GM19438 (cell line): ENCODE results near the gene ZNF521.
"Not testable (repeated sequence)": the region's sequence is repeated elsewhere in the genome, so short reads cannot be mapped to it uniquely, and the experiment has no call there.

Experiments
- ATAC-seq: cut with Tn5 transposase; IDR thresholded peaks from one replicate; pipeline ENCODE4 v1.9.1; 2021; ENCODE audit warnings: low read depth; ENCODE audit not compliant: unreplicated experiment

The ZNF521 gene

DNA sequence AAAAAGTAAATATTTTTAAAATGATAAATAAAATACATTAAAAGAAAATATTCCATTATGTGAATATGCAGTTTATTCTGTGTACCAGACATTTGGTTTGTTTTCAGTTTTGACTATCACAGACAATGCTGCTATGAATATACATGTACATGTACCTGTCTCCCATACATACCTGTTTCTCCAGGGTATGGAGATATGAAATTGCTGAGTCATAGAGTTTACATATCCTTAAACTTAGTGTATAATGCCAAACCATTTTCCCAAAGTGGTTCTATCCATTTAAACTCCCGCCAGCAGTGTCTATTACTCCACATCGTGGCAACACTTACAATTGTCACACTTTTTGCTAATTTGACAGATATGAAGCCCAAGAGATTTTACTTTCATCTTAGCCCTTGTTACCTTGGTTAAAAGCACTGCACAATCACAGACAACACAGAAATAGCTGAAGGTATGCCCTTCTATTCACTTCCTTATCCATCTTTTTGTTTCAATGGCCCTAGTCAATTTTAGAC lies 56.3 kb downstream of the ZNF521 start:
- no peak for ATAC-seq

DNA sequence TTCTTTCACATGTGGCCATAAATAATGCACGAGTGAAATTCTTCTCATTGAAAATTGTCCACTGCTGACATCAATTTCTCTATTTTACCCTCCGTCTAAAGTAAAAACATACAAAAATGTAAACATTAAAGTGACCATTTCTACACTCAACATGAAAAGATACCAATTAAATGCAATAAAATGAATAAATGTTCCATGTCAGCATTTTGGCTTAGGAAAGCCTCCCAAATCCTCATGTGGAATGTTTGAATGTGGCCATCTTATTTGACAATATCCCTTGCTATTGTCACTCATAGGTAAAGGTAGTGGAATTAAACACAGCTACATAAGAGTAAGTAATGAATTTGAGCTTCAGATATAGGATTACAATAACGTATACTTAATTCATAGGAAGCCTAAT lies 60.8 kb downstream of the ZNF521 start:
- ATAC-seq, result no peak

DNA sequence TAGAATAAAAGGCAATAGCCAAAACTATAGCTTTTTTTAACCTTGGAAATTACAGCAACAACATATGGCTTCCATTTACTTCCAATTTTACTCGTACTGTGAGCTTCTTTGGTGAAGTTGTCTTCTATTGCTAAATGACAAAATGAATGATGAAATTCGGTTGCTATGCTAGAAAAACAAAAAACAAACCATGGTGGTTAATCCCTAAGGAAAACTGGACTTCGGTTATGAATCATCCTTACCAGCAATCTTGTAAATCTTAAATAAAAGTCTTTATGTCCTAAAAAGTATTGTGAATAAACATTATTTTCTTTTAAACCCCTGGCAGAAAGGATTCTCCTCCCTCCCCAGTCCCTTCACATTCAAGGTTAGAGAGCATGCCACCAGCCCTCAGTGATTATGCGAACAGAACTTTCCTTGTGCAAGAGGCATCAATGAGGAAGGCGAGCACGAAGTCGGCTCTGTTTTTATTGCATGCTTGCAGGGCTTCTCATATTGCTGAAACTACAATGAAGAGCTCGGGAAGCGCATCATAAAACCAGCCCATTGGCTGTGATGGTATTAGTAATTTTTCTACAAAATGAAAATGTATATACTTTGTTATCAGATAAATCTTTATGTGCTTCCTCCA lies 62.9 kb downstream of the ZNF521 start:
- ATAC-seq, result no peak

DNA sequence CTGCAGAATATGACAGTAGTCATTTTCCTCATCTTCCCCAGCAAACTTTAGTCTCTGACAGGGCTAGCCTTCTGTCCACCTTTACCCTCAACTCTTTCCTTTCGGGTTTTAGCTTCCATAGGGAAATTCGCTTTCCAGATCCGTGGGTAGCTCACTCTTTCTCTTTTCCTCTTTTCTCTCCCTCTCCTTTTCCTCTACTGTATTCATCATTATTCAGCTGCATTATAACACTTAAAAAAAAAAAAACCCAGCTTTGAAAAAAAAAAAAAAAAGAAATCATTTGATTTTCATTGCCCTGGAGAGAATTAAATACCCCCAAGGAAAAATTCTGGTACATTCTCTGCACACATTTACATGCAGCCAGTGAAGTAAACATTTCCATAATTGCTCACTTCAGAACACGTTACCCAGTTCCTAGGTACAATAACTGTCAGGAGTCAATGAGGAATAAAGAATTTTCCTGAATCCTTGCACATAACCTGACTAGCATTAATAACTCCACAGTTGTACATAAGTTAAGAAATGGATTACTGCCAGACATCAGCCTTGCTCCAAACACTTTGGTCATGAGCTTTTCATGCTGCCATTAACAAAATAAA lies 63.5 kb downstream of the ZNF521 start:
- no peak for ATAC-seq

DNA sequence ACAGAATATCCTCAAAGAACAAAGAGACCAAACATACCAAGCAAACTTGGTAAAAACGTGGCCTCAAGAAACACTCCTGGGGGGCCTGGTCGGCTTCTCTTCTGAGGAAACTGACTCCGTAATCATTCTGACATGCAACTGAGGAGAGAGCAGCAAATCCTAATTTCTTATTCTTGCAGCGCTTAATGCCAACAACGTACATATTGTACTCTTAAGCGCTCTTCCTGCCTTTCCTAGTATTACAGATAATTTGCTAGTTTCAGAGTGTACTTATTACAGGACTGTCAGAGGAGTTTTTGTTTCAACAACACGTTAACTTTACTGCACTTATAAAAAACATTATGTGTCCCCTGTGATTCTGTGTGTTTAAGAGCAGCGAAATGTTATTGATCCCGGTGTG lies 64.9 kb downstream of the ZNF521 start:
- no peak for ATAC-seq

DNA sequence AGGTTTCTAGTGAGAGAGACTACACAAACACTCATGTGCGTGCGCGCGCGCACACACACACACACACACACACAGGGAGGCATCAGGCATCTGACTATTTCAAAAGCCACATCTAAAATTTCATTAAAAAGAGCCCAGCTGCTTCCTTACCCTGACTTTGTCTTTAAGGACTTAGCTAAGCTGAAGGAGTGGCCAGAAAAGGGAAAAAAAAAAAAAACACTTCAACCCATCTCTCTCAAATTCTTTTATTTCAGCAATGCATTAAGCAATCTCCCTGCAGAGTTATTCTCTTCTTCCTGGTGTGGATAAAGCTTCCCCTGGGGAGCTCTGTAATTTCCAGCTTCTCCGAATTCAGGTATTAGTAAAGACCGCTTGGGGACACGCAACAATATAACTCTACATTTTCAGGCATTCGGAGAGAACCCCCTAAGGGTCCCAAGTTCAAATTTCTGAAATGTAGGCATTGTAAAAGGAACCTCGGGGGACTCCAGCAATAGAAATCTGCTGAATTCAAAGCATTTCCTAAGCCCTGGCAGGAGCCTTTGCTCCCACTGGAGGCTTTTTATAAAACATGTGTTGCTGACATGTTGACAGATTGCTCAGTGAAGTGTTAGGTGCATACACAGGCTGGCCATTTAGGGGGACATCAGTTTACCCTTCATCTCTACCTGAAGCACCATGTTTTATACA lies 67.0 kb downstream of the ZNF521 start:
- no peak for ATAC-seq

DNA sequence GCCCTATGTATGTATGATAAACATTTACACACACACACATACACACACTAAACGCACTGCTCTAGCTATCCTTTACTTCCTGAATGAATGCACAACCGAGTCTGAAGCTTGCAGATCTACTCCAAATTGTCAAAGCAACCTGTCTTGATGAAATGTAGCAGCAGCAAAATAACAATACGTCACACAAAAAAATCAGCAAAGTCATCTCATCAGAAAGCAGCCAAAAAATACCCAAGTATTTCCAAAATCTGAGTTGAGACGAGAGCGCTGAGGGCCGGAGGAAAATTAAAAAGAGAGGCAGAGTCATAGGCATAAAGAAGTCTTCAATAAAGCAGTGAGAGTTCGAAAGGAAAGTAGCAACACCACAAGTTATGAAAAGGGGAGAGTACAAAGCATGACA lies 67.7 kb downstream of the ZNF521 start:
- no peak for ATAC-seq

DNA sequence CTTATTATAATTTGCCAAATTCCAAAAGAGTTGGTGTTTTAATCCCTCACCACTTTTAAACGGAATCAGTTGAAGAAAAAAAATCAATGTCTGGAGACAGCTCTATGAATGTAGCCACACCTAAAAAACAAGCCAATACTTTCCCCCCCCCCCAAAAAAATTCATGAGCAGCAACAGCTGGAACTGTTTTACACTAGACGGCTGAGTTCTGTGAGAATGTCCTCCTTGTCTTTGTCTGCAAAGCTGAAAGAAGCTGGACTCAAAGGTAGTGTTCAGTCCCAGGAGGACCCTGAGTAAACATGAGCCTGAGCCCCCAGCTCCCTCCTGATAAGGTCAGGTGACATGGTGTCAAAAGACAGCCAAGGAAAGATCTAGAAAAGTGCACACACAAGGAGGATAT lies 68.2 kb downstream of the ZNF521 start:
- no peak for ATAC-seq

DNA sequence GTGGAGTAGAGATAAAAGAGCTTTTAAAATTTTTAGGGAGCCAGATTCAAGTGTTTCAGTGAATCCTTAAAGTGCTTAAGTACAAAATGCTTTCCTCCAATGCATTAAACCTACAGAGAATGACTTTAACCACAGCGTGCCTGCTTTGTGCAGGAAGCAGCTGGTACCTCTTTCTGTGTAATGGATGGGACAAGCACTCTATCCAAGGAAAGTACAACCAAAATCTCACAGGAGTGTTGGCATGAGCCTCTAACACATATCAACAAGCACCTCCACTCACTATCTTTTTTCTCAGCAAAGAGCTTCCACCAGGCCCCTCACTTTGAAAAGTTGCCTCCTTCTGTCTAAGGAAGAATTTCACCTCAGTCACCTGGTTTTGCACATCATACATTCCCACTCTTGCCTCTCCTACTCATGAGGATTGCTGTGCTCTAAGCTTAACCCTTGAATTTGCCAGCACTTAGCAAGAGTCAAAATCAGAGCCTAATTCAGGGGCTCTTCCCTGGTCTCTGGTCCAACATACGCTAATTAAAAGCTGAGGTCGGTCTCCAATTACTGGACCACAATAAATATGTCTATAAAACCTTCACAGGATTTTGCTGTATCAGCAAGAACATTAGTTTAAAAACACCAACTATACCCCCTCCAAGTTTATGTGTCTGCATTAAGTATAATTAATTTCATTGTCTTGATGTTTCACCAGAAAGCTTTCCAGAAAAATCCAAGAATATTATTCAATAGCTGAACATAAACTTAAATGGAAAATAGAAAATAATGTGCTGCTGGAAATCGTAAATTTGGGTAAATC lies 68.9 kb downstream of the ZNF521 start:
- no peak for ATAC-seq

DNA sequence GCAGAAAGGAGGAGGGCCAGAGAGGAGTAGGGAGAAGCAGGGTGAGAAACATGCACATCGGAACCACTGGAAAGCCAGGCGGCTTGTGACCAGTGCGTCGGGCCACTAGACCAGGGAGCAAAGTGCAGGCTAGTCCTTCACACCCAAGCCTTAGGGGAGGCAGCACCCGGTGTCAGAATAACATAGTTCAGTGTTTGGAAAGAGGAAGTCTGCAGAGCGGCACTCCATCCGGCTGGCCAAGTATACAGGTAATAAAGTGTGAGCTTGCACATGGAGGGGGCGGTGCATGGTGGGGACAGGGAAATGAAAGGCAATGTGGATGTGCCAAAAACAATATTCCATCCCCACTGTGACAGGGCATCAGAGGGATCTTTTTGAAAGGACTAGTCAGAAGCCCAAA lies 69.7 kb downstream of the ZNF521 start:
- ATAC-seq, result no peak

DNA sequence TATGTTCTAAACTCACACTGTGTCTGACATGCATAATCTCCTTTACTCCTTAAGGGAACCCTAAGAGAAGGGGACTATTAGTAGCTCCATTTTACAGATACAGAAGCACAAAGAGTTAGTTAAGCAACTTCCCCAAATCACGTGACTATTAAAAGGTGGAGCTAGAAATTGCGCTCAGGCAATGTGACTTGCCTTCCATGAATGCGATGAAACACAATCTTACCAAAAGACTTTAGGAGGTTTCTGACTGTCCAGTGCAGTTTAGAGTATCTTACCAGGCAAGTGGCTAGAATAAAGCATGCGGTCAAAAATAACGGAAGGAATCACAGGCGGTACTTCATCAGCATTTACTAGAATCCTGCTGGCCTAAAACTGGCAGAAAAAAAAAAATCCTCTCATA lies 70.4 kb downstream of the ZNF521 start:
- ATAC-seq, result no peak

DNA sequence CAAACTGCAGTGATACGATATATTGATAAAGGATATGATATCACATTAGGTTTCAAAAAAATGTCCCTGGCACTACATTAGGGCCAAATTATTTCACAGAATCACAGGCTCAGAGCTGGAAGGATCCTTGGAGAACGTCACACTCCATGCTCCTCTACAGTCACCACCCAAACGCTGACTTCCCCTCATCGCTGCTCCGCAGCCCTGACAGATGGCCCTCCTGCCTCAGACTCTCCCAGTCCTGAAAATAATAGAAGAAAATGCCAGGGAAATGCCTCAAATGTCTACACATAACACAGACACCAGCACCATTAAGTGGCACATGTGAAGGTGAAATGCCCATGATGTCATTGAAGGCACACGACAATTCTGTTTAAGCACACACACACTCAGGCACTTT lies 72.0 kb downstream of the ZNF521 start:
- ATAC-seq, result no peak

DNA sequence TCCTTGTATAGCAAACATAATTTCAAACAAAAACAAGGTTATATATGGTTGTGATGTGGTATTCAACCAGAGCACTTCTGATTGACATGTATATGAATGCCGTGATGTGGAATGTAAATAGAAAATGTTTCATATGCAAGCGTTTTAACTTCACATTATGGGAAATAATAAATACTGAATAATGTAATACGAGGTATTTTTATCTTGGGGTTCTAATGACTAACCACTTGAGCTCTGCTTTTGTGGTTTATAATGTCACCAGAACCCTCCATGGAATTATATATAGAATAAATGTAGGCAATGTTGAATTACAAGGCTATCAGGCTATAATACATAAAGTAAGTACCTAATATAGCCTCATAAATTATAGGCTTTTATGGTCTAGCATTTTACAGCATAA lies 72.4 kb downstream of the ZNF521 start:
- ATAC-seq, result no peak

DNA sequence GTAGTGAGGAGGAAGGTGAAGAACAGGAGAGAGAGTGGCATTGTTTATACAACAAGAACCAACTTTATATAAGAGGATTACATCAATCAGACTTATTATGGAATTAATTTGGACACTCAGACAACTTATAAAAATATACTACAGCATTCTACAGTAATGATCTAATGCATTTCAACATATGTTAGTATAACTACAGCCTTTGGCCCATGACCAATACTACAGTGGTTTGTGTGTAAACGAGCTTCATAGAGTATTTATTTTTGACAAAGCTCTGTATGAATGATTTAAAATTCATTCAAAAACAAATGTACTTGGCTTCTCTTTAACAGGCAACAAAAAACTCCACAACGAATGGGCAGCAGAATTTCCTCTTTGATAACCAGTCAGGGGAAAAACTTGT lies 72.8 kb downstream of the ZNF521 start:
- ATAC-seq, result no peak

DNA sequence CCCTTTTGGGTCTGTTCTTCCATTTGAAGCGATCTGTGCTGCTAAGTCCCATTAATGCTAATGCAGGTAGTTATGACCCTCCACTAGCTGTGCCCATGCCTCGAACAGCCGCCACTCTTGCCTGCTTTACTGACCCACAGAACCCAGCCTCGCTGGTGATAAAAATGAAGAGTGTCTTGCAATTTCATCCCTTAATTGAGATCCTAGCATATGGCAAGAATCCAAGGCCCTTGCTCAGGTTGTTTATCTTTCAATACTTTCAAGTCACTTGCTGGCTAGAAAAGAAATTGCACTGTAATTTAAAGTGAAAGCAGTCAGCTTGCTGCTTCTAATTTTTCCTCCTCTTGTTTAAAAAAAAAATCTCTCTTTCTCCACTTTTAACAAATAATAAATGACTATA lies 73.6 kb downstream of the ZNF521 start:
- ATAC-seq, result no peak

DNA sequence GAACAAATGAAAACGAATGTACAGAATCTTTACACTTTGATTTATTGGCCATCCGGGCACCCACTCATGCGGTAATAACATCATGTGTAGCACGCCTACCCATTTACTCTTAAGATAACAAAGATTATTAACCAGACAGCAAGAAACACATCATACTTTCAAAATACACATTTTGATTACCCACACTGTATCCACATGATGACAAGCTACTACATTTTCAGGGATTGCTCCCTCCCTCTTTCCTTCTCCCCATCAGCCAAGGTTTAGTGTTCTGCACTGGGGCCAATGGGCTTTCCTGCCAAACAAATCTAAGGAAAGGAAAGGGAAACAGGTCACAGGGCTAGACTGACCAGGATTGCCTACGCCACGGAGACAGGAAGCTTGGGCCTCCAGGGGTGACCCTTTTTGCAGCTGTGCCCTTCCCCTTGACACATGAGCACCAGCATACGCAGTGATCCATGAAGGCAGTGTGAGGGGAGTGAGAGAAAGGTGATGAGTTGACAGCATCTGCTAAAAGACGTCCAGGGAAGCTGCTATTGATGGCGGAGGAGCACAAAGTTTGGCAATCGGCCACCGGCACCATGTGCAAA lies 76.5 kb downstream of the ZNF521 start:
- no peak for ATAC-seq

DNA sequence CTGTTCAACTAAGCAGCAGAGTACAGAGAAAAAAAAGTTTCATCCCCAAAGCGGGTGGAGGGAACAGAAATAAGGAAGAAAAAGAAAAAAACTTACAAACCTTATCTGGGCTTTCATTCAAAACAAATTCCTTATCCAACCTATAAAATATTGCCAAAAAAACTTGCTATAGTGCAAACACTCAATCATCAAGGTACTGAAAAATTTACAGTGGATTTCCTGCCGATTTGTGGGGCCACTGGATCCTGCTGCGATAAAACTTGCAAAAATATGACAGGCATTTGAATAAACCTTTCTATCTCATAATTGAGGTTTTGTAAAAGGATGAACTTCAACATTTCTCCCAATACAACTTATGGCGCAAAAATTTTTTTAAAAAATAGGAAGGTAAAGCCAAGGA lies 77.0 kb downstream of the ZNF521 start:
- ATAC-seq, result no peak

DNA sequence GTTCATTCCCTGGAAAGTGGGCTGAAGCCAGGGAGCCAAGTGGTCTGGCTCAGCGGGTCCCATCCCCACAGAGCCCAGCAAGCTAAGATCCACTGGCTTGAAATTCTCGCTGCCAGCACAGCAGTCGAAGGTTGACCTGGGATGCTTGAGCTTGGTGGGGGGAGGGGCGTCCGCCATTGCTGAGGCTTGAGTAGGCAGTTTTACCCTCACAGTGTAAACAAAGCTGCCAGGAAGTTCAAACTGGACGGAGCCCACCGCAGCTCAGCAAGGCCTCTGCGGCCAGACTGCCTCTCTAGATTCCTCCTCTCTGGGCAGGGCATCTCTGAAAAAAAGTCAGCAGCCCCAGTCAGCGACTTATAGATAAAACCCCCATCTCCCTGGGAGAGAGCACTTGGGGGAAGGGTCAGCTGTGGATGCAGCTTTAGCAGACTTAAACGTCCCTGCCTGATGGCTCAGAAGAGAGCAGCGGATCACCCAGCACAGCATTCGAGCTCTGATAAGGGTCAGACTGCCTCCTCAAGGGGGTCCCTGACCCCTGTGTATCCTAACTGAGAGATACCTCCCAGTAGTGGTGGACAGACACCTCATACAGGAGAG lies 84.9 kb downstream of the ZNF521 start:
- not testable (repeated sequence) for ATAC-seq

DNA sequence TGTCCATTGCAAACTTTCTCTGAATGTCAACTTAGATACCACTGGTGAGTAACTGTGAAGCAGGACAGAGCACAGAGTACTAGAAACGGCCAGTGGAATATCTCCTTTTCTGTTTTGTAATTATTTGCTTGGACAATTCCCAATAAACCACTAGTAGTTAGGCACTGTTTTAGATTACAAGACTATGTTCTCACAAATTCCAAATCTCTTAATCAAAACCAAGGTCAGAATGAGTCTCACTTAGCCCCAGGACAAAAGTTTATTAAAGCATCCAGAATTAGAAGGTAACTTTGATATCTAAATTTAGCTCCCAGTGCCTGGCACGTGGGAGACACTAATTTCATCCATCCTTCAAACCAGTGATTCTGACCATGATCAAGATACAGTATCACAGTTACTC lies 89.0 kb downstream of the ZNF521 start:
- no peak for ATAC-seq

DNA sequence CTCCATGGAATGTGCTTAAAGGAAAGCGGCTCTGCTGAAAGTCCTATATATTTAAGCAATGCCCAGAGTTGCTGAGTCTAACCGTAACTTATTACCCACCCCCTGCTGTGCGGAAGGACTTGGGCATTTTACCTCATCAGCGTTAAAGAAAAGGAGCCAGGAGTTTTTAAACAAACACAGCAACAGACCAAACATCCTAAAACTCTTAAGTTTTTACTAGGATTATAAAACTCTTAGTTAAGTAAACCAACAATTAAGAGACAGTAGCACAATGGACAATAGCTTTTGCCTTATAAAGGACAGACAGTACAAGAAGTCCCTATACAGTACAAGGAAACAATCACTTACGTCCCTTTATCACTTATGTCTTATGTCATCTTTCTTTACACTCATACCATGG lies 90.2 kb downstream of the ZNF521 start:
- no peak for ATAC-seq
